ENCODE data around the gene CISTR.

DNA sequence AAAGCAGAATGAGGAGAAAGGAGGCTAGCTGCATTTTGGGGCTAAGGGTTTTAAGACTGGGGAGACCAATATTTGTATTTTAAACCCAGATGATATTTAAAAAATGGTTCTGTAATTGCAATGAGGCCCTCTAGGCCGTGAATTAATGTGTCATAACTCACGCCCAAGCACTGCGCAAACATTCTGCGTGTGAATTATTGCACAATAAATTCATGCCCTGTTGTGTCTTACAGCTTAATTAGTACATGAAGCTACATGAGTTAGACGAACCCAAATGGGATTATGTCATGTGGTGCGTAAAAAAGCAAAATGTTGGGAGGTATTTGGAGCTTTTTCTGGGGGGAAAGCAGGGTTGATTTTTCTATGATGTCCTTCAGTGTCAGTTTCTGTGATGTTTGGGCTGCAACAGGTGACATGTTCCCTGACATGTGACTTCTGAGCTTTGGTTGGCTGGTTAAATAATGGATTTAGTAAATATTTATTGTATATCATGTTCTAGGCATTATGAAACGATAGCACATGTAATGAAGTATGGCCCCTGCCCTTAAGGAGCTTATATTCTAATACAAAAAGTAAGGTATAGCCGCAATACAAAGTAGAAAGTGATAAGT is 30.4 kb upstream of the CISTR start:
- TF ChIP-seq EZH2 (IDR thresholded peaks at IDR 0.05) (no peak), POLR2AphosphoS5 (IDR thresholded peaks at IDR 0.05; ENCODE audit: borderline replicate concordance, low read depth, low read length) (no peak), FOXP2 (optimal IDR thresholded peaks at IDR 0.05; ENCODE audit: control extremely low read depth, extremely low read length, insufficient read depth) (no peak)

Data from SK-N-MC (cell line).